Activated naive CD4-positive, alpha-beta T cell treated with Interleukin-2 at 50 U/mL for 16 hours (primary cell): ENCODE data around the gene DNAI2.

Experiments
- DNase-seq: peaks from one replicate; pipeline ENCODE4 v3.0.0-alpha.2; 2020

Gene DNAI2

GRCh38 chr17:74344658-74345057 is 70.6 kb downstream of the DNAI2 start:
- DNase-seq, result no peak

GRCh38 chr17:74345433-74346241 is 71.6 kb downstream of the DNAI2 start:
- DNase-seq, result no peak

DNA sequence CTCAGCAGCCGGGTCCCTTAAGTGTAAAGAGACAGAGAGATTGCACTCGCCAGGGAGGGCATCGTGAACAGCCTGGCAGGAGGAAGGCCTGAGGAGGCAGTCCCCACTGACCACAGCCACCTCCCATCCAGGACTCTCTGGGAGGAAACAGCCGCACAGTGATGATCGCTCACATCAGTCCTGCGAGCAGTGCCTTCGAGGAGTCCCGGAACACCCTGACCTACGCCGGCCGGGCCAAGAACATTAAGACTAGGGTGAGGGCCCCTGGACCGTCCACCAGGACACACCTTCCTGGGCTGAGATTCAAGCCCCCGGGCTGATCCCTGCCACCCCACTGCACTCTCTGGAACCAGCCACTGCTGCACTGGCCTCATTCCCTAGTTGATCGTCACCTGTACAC is 73.6 kb downstream of the DNAI2 start:
- DNase-seq, result no peak

DNA sequence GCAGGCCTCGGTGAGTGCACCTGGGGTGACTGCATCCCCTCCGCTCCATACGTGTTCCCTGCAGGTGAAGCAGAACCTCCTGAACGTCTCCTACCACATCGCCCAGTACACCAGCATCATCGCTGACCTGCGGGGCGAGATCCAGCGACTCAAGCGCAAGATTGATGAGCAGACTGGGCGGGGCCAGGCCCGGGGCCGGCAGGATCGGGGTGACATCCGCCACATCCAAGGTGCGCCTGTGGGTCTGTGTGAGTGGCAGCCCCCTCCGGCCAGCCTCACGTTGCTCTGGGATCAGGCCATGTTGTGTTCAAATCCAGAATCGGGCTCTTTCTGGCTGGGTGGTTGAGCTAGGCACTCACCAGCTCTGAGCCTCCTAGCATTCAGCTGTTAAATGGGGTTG is 75.1 kb downstream of the DNAI2 start:
- no peak for DNase-seq

DNA sequence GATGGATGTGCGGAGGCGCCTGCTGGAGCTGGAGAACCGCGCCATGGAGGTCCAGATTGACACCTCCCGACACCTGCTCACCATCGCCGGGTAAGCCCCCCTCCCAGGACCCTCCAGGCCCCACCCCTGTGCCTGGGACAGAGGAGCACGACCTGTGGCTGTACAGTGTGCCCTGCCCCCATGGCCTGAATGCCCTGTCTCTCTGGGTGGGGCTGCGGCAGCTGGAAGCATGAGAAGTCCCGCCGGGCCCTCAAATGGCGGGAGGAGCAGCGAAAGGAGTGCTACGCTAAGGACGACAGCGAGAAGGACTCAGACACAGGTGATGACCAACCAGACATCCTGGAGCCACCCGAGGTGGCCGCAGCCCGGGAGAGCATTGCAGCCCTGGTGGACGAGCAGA is 76.5 kb downstream of the DNAI2 start:
- DNase-seq, result no peak

GRCh38 chr17:74351552-74352210 is 77.6 kb downstream of the DNAI2 start:
- no peak for DNase-seq

DNA sequence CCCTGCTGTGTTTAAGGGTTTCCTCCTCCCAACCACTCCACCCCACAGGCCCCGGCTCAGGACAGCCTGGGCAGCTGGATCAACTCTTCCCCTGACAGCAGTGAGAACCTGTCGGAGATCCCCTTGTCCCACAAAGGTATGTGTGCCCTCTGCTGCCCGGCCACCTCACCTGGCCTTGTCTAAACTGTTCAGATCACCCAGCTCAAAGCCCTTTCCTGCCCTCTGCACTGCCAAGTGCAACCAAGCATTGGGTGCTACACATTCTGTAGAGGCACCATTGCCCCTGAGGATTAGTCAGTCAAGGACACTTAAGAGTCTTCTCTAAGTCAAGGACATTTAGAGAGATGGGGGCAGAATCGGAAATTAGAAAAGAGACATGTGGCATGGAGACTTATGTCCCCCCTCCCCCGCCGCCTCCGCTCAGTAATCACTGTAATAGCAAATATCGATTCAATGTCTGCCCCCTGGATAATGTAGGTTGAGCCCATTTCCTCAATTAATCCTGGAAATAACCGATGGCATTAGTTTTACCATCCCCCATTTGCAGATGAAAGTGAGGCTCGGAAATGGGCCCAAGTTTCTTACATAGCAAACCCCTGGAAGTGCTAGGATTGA is 79.5 kb downstream of the DNAI2 start:
- no peak for DNase-seq

DNA sequence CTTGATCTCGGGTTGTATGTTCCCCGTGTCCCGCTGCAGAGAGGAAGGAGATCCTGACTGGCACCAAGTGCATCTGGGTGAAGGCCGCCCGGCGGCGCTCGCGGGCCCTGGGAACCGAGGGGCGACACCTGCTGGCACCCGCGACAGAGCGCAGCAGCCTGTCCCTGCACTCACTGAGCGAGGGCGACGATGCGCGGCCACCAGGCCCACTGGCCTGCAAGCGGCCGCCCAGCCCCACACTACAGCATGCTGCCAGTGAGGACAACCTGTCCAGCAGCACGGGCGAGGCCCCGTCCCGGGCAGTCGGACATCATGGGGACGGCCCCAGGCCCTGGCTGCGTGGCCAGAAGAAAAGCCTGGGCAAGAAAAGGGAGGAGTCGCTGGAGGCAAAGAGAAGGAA is 80.1 kb downstream of the DNAI2 start:
- peak; percentile 55 for DNase-seq

DNA sequence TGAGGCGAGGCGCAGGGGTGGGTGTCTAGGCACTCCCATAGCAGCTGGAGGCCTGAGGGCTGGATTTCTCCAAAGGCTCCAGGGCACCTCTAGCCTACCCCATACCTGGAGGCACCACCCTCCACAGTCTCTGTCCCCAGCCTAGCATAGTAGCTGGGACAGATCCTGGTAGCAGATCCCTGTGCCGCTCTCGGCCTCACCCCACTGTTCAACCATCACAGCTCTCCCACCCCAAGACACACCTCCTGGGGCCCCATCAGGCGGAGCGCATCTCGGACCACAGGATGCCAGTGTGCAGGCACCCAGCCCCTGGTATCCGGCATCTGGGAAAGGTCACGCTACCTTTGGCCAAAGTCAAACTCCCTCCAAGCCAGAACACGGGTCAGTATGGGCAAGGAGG is 80.5 kb downstream of the DNAI2 start:
- no peak for DNase-seq

DNA sequence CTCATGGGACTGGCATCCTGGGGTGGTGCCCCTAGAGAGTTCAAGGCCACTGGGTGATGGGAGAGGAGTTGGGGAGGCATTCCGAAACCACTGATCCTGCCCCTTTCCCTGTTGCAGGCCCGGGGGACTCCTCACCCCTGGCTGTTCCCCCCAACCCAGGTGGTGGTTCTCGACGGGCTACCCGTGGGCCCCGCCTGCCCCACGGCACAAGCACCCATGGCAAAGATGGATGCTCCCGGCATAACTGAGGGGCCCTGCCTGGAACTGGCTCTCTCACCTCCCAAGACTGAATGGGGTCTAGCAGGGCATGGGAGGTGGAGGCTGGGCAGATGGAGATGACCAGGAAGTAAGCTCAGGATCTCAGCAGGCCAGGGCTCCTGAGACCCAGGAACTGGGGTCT is 81.0 kb downstream of the DNAI2 start:
- DNase-seq, result no peak

DNA sequence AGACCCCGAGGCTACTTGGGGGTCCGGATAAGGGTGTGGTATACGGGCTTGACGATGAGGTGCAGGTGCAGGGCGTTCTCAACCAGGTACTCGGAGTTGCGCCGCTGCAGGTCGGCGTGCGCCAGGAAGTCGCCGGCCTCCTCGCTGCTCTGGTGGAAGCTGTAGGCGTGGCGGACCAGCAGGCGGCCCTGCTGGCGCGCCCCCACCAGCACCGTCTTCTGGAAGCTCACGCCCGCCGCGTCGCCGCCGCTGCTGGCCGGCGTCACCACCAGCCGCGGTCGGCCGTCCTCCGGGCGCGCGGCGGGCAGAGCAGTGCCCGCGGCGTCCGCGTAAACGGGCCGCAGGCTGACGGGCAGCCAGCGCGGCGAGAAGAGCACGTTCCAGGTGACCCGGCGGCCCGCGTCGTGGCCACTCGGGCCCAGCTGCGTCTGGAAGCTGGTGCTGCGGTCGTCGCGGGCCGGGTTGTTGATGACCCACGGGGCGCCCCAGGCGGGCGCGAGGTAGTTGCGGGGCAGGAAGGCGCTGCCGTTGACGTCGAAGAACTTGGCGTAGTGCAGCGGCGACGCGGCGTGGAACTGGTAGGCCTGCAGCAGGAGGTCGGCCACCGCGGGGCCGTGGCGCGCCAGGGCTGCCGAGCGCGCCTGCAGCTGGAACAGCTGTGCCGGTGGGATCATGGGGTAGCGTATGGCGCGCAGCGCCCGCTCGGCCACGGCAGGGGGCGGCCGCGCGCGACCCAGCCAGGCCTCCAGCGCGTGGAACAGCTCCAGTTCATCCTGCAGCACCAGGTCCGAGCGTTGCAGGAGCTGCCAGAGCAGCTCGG is 82.8 kb downstream of the DNAI2 start:
- no peak for DNase-seq

- DNase-seq, result no peak
Observed at GRCh38 chr17:74357466-74357809, 83.4 kb downstream of the DNAI2 start.

DNA sequence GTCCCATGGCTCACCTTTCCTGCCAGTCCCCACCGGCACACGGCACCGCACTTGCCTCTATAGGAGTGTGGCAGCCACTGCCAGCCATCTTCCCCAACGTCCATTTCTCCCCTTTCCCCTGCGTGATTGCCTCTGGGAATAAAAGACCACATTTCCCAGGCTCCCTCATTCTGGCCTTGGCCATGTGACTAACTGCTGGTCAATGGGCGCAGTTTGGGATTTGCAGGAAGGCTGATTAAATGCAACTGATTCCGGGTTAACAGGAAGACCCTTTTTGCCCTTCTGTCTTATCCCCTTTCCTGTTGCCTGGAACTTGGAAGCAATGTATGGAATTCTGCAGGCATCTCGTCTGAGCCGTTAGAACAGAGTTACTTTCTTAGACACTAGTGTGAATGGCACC is 84.7 kb downstream of the DNAI2 start:
- DNase-seq, result no peak

GRCh38 chr17:74359916-74360315 is 85.9 kb downstream of the DNAI2 start:
- DNase-seq, result no peak

DNA sequence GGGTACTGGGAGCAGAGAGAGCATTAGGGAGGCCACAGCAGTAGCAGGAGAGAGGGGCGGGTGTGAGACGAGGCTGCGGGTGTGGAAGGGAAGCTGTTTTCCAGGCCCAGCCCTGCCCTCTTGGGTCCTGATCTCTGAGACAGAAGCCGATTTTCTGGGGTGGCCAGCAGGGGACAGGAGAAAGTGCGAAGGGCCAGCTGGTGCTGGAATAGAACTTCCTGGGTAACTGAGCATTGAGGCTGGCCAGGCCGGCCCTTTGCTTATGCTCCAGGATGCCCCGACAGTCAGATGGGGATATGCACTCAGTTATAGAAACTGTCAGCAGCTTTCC is 86.8 kb downstream of the DNAI2 start:
- DNase-seq, result no peak

- peak; percentile 38 for DNase-seq
Observed at GRCh38 chr17:74361230-74362068, 87.4 kb downstream of the DNAI2 start, which contains the start of gene BTBD17. BTBD17 (minus strand) TSS chr17:74361868; CDS start chr17:74361819, 49 bp downstream.

GRCh38 chr17:74362069-74362405 is 88.0 kb downstream of the DNAI2 start:
- no peak for DNase-seq

GRCh38 chr17:74362810-74363498 is 88.9 kb downstream of the DNAI2 start:
- no peak for DNase-seq
